ENCODE data around the gene DLG1.

DLG1 gene

GRCh38 chr3:197298341-197298944, at the start of gene DLG1:
Gene DLG1 (minus strand): TSS chr3:197298612. CDS start chr3:197297204, 1,408 bp downstream.
- peak; percentile 77 to 86 for DNase-seq

- no peak for DNase-seq
Observed at GRCh38 chr3:197348014-197348413, 49.6 kb upstream of the DLG1 start.

- DNase-seq, result no peak
Observed at GRCh38 chr3:197345390-197345789, 47.0 kb upstream of the DLG1 start.

- DNase-seq, result no peak
Observed at GRCh38 chr3:197344582-197345318, 46.3 kb upstream of the DLG1 start.

GRCh38 chr3:197343656-197344408, 45.4 kb upstream of the DLG1 start:
- no peak for DNase-seq

- DNase-seq, result no peak
Observed at GRCh38 chr3:197343111-197343510, 44.7 kb upstream of the DLG1 start.

GRCh38 chr3:197340521-197340871, 42.1 kb upstream of the DLG1 start:
- DNase-seq, result no peak

GRCh38 chr3:197339841-197340520, 41.6 kb upstream of the DLG1 start:
- no peak for DNase-seq

GRCh38 chr3:197338586-197338985, 40.2 kb upstream of the DLG1 start:
- DNase-seq, result no peak

- DNase-seq, result no peak
Observed at GRCh38 chr3:197337656-197338055, 39.2 kb upstream of the DLG1 start.

GRCh38 chr3:197337214-197337613, 38.8 kb upstream of the DLG1 start:
- DNase-seq, result no peak

GRCh38 chr3:197336348-197336747, 37.9 kb upstream of the DLG1 start:
- DNase-seq, result no peak

GRCh38 chr3:197335428-197336132, 37.2 kb upstream of the DLG1 start:
- no peak for DNase-seq

- DNase-seq, result no peak
Observed at GRCh38 chr3:197333901-197334639, 35.7 kb upstream of the DLG1 start.

GRCh38 chr3:197331131-197331530, 32.7 kb upstream of the DLG1 start:
- DNase-seq, result no peak

- no peak for DNase-seq
Observed at GRCh38 chr3:197329382-197329781, 31.0 kb upstream of the DLG1 start.

- DNase-seq, result no peak
Observed at GRCh38 chr3:197328198-197328597, 29.8 kb upstream of the DLG1 start.

- no peak for DNase-seq
Observed at GRCh38 chr3:197327701-197328100, 29.3 kb upstream of the DLG1 start.

- DNase-seq, result no peak
Observed at GRCh38 chr3:197325773-197326172, 27.4 kb upstream of the DLG1 start.

- DNase-seq, result no peak
Observed at GRCh38 chr3:197322149-197322548, 23.7 kb upstream of the DLG1 start.

- no peak for DNase-seq
Observed at GRCh38 chr3:197320582-197320981, 22.2 kb upstream of the DLG1 start.

Measured in CD4-positive, alpha-beta T cell treated with Interferon alpha-2 for 1 hour (primary cell).